Ascending aorta (tissue), 2 donors: ENCODE measurements around the gene DMXL1. TPM values are rescaled to one million over a fixed set of nuclear protein-coding genes. Genes with fewer than 3 reads are reported as not detected.

Source experiments
- DNase-seq, 2 donors: peaks; one replicate each; pipeline ENCODE4 v3.0.0-alpha.2; 2019; ENCODE audit warnings: low spot score in 2 of 2
- H3K27ac ChIP-seq, 2 donors: fragments of 200-600 bp; sonication (generic); one replicate each; pipeline ENCODE4 v1.5.1; 2016 to 2017; ENCODE audit warnings: mild to moderate bottlenecking in 1 of 2
- H3K27me3 ChIP-seq: fragments of 200-600 bp; sonication (generic); one replicate; pipeline ENCODE4 v1.5.1; 2017
- H3K36me3 ChIP-seq, 2 donors: fragments of 200-600 bp; sonication (generic); one replicate each; pipeline ENCODE4 v1.5.1; 2016
- H3K4me1 ChIP-seq, 2 donors: fragments of 200-600 bp; sonication (generic); one replicate each; pipeline ENCODE4 v1.5.1; 2016 to 2017; ENCODE audit warnings: mild to moderate bottlenecking in 1 of 2
- H3K4me3 ChIP-seq, 2 donors: fragments of 200-600 bp; sonication (generic); one replicate each; pipeline ENCODE4 v1.5.1; 2016 to 2017; ENCODE audit warnings: mild to moderate bottlenecking in 1 of 2
- H3K9me3 ChIP-seq, 2 donors: fragments of 200-600 bp; sonication (generic); one replicate each; pipeline ENCODE4 v1.5.1; 2016
- intact Hi-C: fragments of 100-400 bp; cut with DNase I; formaldehyde crosslinking; loops from one replicate; pipeline ENCODE4 v1.15.1; 2023
- total RNA-seq: library from RNA; depleted of rRNA; stranded (reverse); fragments of >200 nt; gene quantifications from one replicate; pipeline ENCODE4 v1.1.0, GENCODE V29; 2016
- TF ChIP-seq, protein P1 (sequence below), 3 experiments: fragments of 200-600 bp in 2 of 3; fragments of 450-650 bp in 1 of 3; sonication (generic) in 2 of 3; IDR thresholded peaks; one replicate each; pipeline ENCODE4 v1.5.1; 2016 to 2019; ENCODE audit warnings: antibody characterized with exemption in 3 of 3, mild to moderate bottlenecking in 1 of 3, moderate library complexity in 1 of 3

DMXL1 gene
- total RNA-seq, 1 donor from 2014 or later = 136 TPM

DNA sequence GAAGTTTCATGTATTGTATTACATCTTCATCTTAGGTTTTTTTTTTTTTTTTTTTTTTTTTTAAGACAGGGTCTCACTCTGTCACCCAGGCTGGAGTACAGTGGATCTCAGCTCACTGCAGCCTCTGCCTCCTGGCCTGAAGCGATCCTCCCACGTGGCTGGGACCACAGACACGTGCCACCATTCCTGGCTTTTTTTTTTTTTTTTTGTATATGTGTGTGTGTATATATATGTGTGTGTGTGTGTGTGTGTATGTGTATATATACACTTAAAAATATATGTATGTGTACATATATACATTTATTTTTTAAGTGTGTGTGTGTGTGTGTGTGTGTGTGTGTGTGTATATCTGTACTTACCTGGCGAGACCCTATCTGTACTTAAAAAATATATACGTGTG is 6.6 kb downstream of the DMXL1 start:
- Histone ChIP-seq H3K27ac (no peak overlapping the region), H3K4me3 (no peak overlapping the region), H3K4me1 (peaks cover 2 to 21% of the 10 kb centered on the region in 2 donors), H3K36me3 (no peaks in the 10 kb centered on the region), H3K9me3 (no peaks in the 10 kb centered on the region), H3K27me3 (no peaks in the 10 kb centered on the region)
- no peak for DNase-seq
- TF ChIP-seq, protein P1, sequence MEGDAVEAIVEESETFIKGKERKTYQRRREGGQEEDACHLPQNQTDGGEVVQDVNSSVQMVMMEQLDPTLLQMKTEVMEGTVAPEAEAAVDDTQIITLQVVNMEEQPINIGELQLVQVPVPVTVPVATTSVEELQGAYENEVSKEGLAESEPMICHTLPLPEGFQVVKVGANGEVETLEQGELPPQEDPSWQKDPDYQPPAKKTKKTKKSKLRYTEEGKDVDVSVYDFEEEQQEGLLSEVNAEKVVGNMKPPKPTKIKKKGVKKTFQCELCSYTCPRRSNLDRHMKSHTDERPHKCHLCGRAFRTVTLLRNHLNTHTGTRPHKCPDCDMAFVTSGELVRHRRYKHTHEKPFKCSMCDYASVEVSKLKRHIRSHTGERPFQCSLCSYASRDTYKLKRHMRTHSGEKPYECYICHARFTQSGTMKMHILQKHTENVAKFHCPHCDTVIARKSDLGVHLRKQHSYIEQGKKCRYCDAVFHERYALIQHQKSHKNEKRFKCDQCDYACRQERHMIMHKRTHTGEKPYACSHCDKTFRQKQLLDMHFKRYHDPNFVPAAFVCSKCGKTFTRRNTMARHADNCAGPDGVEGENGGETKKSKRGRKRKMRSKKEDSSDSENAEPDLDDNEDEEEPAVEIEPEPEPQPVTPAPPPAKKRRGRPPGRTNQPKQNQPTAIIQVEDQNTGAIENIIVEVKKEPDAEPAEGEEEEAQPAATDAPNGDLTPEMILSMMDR (IDR thresholded peaks at IDR 0.05) = no peak
- intact Hi-C loops = no loop called here

DNA sequence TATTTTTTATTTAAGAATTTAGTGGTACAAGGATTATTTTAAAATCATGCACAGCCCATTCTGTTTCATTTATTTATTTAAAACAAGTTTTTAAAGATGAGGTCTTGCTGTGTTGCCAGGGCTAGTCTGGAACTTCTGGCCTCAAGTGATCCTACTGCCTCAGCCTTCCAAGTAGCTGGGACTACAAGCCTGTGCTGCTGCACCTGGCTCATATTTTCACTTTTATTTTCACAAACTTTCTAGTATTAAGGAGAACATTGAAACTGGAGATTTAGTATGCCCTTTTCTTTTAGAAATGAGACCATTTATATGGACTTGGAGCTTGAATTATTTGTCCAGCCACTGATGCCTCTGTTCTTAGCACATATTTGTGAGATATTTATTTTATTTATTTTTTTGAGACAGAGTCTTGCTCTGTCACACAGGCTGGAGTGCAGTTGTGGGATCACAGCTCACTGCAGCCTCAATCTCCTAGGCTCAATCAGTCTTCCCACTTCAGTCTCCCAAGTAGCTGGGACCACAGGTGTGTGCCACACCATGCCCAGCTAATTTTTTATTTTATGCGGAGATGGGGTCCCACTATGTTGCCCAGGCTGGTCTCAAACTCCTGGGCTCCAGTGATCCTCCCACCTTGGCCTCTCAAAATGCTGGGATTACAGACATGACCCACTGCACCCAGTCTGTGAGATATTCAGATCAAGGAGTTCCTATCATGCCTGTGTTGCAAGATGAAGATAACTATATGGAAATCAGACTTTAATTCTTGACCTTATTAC is 7.4 kb downstream of the DMXL1 start:
- TF ChIP-seq, protein P1 (IDR thresholded peaks at IDR 0.05) = no peak
- Histone ChIP-seq H3K4me1 (peaks cover 2 to 13% of the 10 kb centered on the region in 2 donors), H3K27ac (no peak overlapping the region), H3K27me3 (no peaks in the 10 kb centered on the region), H3K4me3 (no peak overlapping the region), H3K9me3 (no peaks in the 10 kb centered on the region), H3K36me3 (no peaks in the 10 kb centered on the region)
- DNase-seq = no peak
- intact Hi-C loops = no loop called here

- peaks cover 2 to 10% of the 10 kb centered on the region in 2 donors for H3K4me1 ChIP-seq
- no peak overlapping the region for H3K4me3 ChIP-seq
These were observed 8.0 kb downstream of the DMXL1 start for GRCh38 chr5:119078861-119079260.

DNA sequence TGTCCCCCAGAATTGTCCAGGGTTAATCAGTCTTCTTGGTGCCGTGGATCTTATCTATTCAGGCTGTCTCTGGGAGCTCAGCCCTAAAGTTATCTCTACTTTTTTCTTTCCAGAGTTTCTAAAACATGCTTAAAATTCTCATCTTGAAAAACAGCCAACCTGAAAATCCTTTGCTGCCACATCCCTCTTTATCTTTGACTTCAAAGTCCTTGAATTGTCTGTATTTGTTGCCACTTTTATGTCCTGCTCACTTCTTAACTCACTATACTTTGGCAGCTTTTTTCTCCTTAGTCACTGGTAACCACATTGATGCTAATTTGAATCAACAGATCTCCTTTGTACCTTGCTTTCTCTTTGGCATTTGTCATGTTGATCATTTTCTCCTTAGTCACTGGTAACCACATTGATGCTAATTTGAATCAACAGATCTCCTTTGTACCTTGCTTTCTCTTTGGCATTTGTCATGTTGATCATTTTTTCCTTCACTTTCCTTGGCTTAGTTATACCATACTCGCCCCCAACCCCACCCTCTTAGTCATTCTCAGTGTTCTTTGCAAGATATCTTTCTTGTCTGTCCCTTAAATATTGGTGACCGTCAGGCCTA is 8.5 kb downstream of the DMXL1 start:
- H3K9me3 ChIP-seq = no peaks in the 10 kb centered on the region
- H3K27me3 ChIP-seq = no peaks in the 10 kb centered on the region
- H3K36me3 ChIP-seq = no peaks in the 10 kb centered on the region
- H3K4me1 ChIP-seq = peaks cover 2 to 7% of the 10 kb centered on the region in 2 donors
- DNase-seq = no peak
- H3K4me3 ChIP-seq = no peak overlapping the region
- intact Hi-C loops = no loop called here
- TF ChIP-seq, protein P1 (IDR thresholded peaks at IDR 0.05) = no peak
- H3K27ac ChIP-seq = no peak overlapping the region

More at GRCh38 chr5:119078861-119079260, 8.0 kb downstream of the DMXL1 start:
- Histone ChIP-seq H3K9me3 (no peaks in the 10 kb centered on the region), H3K27ac (no peak overlapping the region), H3K36me3 (no peaks in the 10 kb centered on the region), H3K27me3 (no peaks in the 10 kb centered on the region)
- TF ChIP-seq, protein P1 (IDR thresholded peaks at IDR 0.05) = no peak
- no peak for DNase-seq
- intact Hi-C loops = no loop called here

DNA sequence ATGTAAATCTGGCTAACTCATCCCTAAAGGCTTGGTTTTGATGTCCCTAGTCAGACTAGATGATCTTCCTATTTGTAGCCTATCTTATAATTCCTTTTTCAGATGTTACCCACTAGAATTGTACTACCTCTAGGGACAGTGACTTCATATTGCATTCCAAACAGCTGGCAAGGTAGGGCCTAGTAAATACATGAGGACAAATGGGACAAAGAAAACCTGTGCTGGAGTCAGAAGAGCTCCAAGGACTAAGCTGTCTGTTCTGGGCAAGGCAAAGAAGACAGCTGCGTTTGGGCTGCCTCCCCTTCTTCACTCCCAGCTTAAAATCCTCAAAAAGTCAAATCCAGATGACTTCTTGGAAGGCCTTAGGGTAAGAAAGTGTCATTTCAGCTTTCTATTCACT is 10.0 kb downstream of the DMXL1 start:
- H3K9me3 ChIP-seq = peaks cover 0 to 6% of the 10 kb centered on the region in 2 donors
- no peak for DNase-seq
- H3K4me3 ChIP-seq = no peak overlapping the region
- H3K36me3 ChIP-seq = no peaks in the 10 kb centered on the region
- no peaks in the 10 kb centered on the region for H3K27me3 ChIP-seq
- H3K27ac ChIP-seq = no peak overlapping the region
- H3K4me1 ChIP-seq = peaks cover 2 to 7% of the 10 kb centered on the region in 2 donors
- TF ChIP-seq, protein P1 (IDR thresholded peaks at IDR 0.05) = no peak
- intact Hi-C loops = no loop called here
